NCI-H2196 (cell line): ENCODE results near the gene PRSS38.

Experiments
- DNase-seq: peaks from one replicate; lab custom pipeline; 2025; ENCODE audit not compliant: unreplicated experiment; lab: John Stamatoyannopoulos, UW

The PRSS38 gene

GRCh38 chr1:227894831-227895451, 79.5 kb downstream of the PRSS38 start:
- no peak for DNase-seq
